ENCODE measurements around the gene CYP19A1. TPM values are rescaled to one million over a fixed set of nuclear protein-coding genes. Genes with fewer than 3 reads are reported as not detected.

Gene CYP19A1
- total RNA-seq, 1 experiment from 2014 or later, result not detected

DNA sequence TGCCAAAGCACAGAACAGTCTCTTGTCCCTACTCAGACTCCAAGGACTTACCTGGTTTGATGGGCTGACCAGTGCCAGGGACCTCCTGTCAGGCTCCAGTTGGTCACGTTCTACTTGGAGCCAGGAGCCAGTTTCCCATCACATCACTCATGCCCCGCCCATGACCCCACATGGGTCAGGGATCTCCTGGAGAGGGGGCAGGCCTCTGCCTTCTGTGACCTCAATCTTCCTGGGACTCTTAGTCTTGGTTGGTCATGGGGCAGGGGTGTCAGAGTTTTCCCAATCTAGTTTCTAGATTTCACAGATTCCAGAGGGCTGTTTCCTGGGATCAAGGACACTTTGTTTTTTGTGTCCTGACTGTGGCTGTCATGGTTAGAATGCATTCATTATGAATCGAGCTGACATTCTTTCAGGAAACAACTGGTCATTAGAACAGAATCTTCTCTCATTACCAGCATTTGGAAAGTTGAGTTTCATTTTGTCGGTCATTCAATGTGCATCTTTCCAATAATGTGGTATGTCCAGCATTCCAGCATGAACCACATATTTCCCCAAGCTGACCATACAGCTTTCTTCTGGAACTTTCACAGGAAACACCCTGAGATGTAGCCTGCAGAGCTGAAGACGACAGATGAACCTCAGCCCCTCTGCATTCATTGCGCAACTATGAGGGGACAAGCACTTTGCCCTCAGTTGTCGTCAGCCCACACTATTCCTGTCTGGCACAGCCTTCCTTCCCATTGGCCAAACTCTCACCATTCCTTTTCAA lies 19.8 kb downstream of the CYP19A1 start:
- ChIA-PET POLR2A (no interaction called here), CTCF (no interaction called here)
- no TSS peak for BruUV-seq (replicated peaks)

More for the DNA sequence above, 19.8 kb downstream of the CYP19A1 start:
- Histone ChIP-seq H3K27me3 (ENCODE audit: insufficient read depth, low read length) (no peaks in the 10 kb centered on the region), H3K9me3 (ENCODE audit: control insufficient read depth in 1 of 2, insufficient read depth in 1 of 2, low read depth in 1 of 2, low read length in 2 of 2) (no peaks in the 10 kb centered on the region), H3K79me2 (ENCODE audit: insufficient read depth, low read length) (no peaks in the 10 kb centered on the region), H3K4me3 (replicated peaks in 1 of 2; ENCODE audit: low read depth in 1 of 2, low read length in 2 of 2) (no peak overlapping the region), H4K20me1 (ENCODE audit: insufficient read depth) (no peaks in the 10 kb centered on the region), H3K9ac (ENCODE audit: low read length) (no peak overlapping the region), H3K9me2 (ENCODE audit: insufficient read depth) (no peaks in the 10 kb centered on the region), H3K36me3 (ENCODE audit: control insufficient read depth in 1 of 2, insufficient read depth in 2 of 2, low read length in 2 of 2) (no peaks in the 10 kb centered on the region), H3K27ac (ENCODE audit: low read depth, low read length) (no peak overlapping the region), H2AFZ (ENCODE audit: low read depth, low read length, poor library complexity, severe bottlenecking) (no peak overlapping the region), H3K4me2 (ENCODE audit: low read length) (no peak overlapping the region), H3K4me1 (ENCODE audit: control insufficient read depth in 1 of 2, insufficient read depth in 2 of 2, low read length in 2 of 2) (no peaks in the 10 kb centered on the region)
- TF ChIP-seq FOSL1 (IDR thresholded peaks at IDR 0.05; ENCODE audit: low read depth) (no peak), ELF1 (IDR thresholded peaks at IDR 0.05; ENCODE audit: borderline replicate concordance, low read depth) (no peak), JUND (IDR thresholded peaks at IDR 0.05) (no peak), EZH2 (IDR thresholded peaks at IDR 0.05) (no peak), SRF (IDR thresholded peaks at IDR 0.05; ENCODE audit: low read depth) (no peak), ZFX (IDR thresholded peaks at IDR 0.05) (no peak), POLR2A (IDR thresholded peaks at IDR 0.05; ENCODE audit: borderline replicate concordance, extremely low read depth, insufficient read depth, insufficient read length) (no peak), RAD21 (IDR thresholded peaks at IDR 0.05; ENCODE audit: low read depth) (no peak), MAX (IDR thresholded peaks at IDR 0.05) (no peak), EZH2phosphoT487 (IDR thresholded peaks at IDR 0.05; ENCODE audit: borderline replicate concordance) (no peak), ZNF274 (IDR thresholded peaks at IDR 0.05; ENCODE audit: low read depth, low read length) (no peak), YY1 (IDR thresholded peaks at IDR 0.05; ENCODE audit: extremely low read depth, insufficient replicate concordance, low read depth, low read length) (no peak), SP1 (IDR thresholded peaks at IDR 0.05; ENCODE audit: low read depth) (no peak), REST (IDR thresholded peaks at IDR 0.05; ENCODE audit: low read depth) (no peak), CTCF (IDR thresholded peaks at IDR 0.05 in 2 of 3, conservative IDR thresholded peaks at IDR 0.05 in 1 of 3; ENCODE audit: borderline replicate concordance in 1 of 3, insufficient read depth in 1 of 3, low read depth in 2 of 3, low read length in 2 of 3) (no peak), CBX3 (IDR thresholded peaks at IDR 0.05; ENCODE audit: low read depth) (no peak)
- TF ChIP-seq, protein P1, sequence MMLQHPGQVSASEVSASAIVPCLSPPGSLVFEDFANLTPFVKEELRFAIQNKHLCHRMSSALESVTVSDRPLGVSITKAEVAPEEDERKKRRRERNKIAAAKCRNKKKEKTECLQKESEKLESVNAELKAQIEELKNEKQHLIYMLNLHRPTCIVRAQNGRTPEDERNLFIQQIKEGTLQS (IDR thresholded peaks at IDR 0.05), result no peak
- DNase-seq (ENCODE audit: low read depth, low spot score) (no peak), ATAC-seq (no peak)
- intact Hi-C loops (cut with micrococcal nuclease), result no loop called here
- RAD21 ChIA-PET (ENCODE audit: low non-redundant PET in 1 of 2, low total read pairs in 2 of 2, uncharacterized antibody in 2 of 2, unreplicated experiment in 2 of 2), result no interaction called here
